Measurements from ENCODE around the gene DPH6.
"Not testable (repeated sequence)": the region's sequence is repeated elsewhere in the genome, so short reads cannot be mapped to it uniquely, and the experiment has no call there.

DPH6 gene

GRCh38 chr15:35485411-35485810 is 60.6 kb downstream of the DPH6 start:
- DNase-seq (ENCODE audit: low read depth in 2 of 2) = no peak

DNA sequence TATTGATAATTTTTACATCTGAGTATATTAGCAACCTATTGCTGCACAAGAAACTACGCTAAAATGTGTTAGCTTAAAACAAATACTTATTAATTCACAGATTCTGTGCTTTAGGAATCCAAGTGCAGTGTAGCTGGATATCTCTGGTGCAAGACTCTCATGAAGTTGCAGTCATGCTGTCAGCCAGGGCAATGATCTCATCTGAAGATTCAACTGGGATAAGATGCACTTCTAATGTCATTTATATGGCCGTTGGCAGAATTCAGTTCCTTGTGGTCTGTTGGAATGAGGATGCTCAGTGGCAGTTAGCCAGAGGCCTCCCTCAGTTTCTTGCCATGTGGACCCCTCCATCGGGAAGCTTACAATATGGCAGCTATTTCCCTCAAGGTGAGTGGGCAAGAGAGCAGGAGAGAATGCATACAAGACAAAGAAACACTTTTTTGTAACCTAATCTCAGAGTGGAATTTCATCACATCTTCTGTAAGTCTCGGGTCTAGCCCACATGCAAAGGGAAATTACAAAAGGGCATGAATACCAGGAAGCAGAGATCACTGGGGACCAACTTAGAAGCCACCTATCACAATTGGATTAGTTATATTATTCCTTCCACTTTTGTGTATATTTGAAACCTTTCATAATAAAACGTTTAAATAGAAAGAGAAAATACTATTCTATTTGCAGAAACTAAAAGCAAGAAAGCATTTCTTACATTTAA is 61.6 kb downstream of the DPH6 start:
- DNase-seq (ENCODE audit: low read depth in 2 of 2) = no peak

DNA sequence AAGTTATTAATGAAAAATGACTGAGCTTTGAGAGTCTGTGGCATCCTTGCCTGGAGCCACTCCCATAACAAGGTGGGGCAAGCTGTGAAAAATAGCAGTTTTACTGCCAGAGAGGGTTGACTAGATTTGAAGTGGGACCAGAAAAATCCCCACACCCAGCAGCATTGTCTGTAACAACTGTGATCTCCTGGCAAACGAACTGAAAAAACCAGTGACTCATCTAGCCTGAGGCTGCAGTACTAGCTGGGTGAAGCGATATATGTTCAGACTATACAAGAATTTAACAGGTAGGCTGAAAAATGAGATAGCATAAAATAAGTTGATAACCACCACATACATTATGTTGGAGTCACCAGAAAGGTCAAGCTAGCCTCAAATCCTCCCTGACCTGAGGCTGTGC is 64.0 kb downstream of the DPH6 start:
- no peak for DNase-seq (ENCODE audit: low read depth in 2 of 2)

- DNase-seq (ENCODE audit: low read depth in 2 of 2) = no peak
Observed at GRCh38 chr15:35481064-35481463, 64.9 kb downstream of the DPH6 start.

GRCh38 chr15:35479423-35479822 is 66.5 kb downstream of the DPH6 start:
- DNase-seq (ENCODE audit: low read depth in 2 of 2) = no peak

DNA sequence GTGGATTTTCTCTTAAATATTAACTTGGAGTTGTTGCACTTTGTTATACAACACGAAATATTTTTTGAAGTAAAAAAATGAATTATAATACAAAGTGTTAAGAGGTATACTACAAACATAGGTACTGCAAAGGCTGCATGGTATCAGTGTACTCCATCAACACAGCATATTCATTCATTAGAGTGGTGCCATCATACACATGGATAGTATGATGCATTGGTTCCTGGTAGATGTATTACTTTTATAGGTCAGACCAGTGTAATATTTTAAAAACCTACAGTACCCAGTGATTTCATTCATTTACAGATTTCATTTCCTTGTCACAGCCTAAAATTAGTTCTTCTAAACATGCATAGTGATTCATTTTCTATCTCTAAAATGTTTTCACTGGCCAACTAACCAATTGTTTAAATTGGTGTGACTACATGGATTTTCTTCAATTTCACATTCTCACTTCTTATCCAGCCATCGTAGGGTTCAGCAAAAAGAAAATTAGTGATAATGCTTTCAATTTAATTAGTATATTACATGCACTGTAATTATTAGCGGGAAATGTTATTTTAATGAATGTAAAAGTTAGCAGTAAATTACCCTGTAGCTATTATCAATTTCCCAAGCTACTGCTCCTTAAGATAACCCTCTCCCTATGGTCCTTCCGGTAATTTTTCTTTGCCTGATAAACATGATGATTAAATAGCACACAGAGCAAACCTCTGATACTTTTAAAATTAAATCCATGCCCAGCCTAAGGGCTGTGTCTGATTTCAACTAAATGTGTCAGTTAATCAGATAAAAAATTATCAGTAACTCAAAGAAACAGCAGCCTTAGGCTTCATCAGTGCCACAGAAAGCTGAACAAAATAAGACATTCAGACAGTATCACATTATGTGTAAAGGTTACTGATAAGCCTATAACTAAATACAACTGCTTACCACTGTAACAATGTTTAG is 68.4 kb downstream of the DPH6 start:
- no peak for DNase-seq (ENCODE audit: low read depth in 2 of 2)

GRCh38 chr15:35471024-35471423 is 74.9 kb downstream of the DPH6 start:
- DNase-seq (ENCODE audit: low read depth in 2 of 2) = no peak

DNA sequence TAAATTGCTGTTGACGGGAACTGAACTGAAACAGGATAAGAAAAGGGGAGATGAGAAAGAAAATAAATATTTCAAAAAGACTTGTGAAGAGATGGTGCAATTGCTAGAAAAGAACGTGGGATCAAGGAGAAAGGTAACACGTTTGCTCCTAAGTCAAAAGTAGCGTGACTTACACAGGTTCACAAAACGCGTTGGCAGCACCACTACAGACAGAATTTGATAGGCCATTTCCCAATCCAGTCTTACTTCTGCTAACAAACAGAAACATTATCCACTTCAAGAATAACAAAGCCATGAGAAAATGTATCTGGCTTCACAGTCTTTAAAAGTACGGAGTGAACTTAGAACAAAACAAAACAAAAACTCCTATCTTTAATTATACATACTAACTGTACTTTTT is 75.5 kb downstream of the DPH6 start:
- no peak for DNase-seq (ENCODE audit: low read depth in 2 of 2)

DNA sequence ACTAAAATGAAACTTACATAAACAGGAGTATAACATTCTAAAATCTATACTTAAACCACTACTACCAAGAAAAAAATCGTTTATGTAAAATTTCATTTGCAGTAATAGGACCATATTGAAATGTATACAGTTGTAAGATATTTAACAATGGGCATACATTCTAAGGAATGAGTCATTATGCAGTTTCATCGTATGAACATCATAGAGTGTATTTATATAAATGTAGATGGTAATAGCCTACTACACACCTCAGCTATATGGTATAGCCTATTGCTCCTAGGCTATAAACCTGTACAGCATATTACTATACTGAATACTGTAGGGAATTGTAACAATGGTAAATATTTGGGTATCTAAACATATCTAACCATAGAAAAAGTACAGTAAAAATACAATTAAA is 79.5 kb downstream of the DPH6 start:
- no peak for DNase-seq (ENCODE audit: low read depth in 2 of 2)

DNA sequence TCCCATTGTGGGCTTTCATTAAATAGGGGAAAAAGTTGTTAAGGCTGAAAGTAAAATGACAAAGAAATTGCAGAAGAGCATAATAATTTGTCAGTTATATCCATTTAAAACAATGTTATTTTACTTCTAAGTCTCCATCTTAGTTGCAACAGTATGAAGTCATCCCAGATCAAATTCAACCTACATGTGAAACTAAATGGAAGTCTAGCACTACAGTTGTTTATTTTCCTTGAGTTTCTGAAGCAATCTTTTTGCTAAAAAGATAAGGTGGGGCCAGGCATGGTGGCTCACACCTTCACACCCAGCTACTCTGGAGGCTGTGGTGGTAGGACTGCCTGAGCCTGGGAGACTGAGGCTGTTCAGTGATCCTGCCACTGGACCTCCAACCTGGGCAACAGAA is 80.2 kb downstream of the DPH6 start:
- DNase-seq (ENCODE audit: low read depth in 2 of 2) = no peak

- DNase-seq (ENCODE audit: low read depth in 2 of 2) = no peak
Observed at GRCh38 chr15:35460616-35461015, 85.3 kb downstream of the DPH6 start.

GRCh38 chr15:35458176-35458856 is 87.6 kb downstream of the DPH6 start:
- DNase-seq (ENCODE audit: low read depth in 2 of 2) = no peak

GRCh38 chr15:35455201-35455600 is 90.8 kb downstream of the DPH6 start:
- no peak for DNase-seq (ENCODE audit: low read depth in 2 of 2)

- DNase-seq (ENCODE audit: low read depth in 2 of 2) = no peak
Observed at GRCh38 chr15:35450492-35450891, 95.5 kb downstream of the DPH6 start.

DNA sequence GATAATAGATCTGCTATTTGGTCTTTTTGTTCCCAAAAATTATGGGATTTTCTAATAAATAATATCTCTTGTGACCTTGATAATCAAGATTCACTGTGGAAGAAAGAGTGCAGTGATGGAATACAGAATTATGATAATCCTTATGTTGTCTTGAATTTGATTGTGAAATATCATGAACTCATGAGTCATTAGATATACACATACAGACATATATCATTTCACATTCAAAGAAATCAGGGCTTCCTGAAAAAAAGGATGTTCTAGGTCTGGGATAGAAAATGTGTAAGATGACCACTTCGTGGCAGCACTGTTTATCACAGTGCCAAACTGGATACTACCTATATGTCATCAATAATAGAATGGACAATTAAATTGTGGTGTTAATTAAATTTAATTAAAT is 97.7 kb downstream of the DPH6 start:
- DNase-seq (ENCODE audit: low read depth in 2 of 2) = no peak

- DNase-seq (ENCODE audit: low read depth in 2 of 2) = no peak
Observed at GRCh38 chr15:35445891-35446290, 100.1 kb downstream of the DPH6 start.

- DNase-seq (ENCODE audit: low read depth in 2 of 2) = no peak
Observed at GRCh38 chr15:35444557-35445204, 101.3 kb downstream of the DPH6 start.

GRCh38 chr15:35443376-35443775 is 102.6 kb downstream of the DPH6 start:
- no peak for DNase-seq (ENCODE audit: low read depth in 2 of 2)

GRCh38 chr15:35442742-35443141 is 103.2 kb downstream of the DPH6 start:
- no peak for DNase-seq (ENCODE audit: low read depth in 2 of 2)

DNA sequence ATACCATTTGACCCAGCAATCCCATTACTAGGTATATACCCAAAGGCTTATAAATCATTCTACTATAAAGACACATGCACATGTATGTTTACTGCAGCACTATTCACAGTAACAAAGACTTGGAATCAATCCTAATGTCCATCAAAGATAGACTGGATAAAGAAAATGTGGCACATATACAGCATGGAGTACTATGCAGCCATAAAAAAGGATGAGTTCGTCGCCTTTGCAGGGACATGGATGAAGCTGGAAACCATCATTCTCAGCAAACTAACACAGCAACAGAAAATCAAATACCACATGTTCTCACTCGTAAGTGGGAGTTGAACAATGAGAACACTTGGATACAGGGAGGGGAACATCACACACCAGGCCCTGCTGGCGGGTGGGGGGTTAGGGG is 104.7 kb downstream of the DPH6 start:
- not testable (repeated sequence) for DNase-seq (ENCODE audit: low read depth in 2 of 2)

DNA sequence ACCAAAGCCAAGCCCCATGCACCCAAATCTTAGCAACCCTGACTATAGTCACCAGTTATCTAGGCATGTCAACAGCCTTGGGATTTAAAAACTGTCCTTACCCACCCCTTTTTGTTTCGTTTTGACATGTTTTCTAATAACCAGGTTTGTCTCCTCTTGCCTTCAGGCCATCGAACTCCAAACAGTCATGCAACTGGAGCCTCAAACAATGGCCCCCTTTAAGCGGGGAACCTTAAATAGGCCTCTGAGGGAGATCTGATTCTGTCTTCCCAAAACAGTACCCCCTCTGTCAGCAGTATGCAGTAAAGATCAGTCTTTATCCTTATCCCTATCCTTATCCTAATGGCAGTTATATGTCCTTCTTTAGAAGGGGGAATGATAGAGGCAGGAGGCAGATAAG is 105.7 kb downstream of the DPH6 start:
- no peak for DNase-seq (ENCODE audit: low read depth in 2 of 2)

DNA sequence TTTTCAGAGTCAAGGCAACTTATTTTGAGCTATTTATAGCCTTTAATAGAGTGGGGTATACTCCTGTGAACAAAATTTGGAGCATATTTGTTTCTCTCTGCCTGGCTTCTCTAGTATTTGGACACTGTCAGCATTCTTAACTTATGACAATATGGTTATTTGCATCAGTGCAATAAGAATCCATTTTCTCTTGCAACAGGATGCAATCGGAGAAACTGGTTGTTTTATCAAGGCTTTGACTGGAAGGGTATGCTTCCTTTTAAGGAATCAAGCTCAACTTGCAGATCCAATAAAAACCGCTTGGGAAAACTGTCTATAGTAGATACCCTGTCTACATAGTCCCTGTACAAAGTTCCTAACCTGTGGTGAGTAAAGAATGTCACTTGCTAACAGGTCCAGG is 106.7 kb downstream of the DPH6 start:
- DNase-seq (ENCODE audit: low read depth in 2 of 2) = no peak

Data from stimulated activated CD8-positive, alpha-beta memory T cell treated with anti-CD3 and anti-CD28 coated beads, Interleukin-7, amount 100 ng/mL, for 4 hours (primary cell).